IPS-18c (cell line): ENCODE data around the gene MRFAP1.
A peak's percentile ranks its signal among the peaks of the same experiment; 100 is the strongest.
"Not testable (repeated sequence)": the region's sequence is repeated elsewhere in the genome, so short reads cannot be mapped to it uniquely, and the experiment has no call there.

Experiments used
- H3K4me3 ChIP-seq: 2 replicates; pipeline ENCODE4 v1.7.0; 2013; ENCODE audit warnings: low read depth, mild to moderate bottlenecking, low read length, moderate library complexity; ENCODE audit not compliant: insufficient read depth
- H3K9me3 ChIP-seq: one replicate; pipeline ENCODE4 v1.6.1; 2013; ENCODE audit warnings: mild to moderate bottlenecking, low read length, moderate library complexity; ENCODE audit not compliant: control insufficient read depth, insufficient read depth

MRFAP1 gene

GRCh38 chr4:6621556-6621927 is 18.9 kb upstream of the MRFAP1 start:
- no peak overlapping the region for H3K4me3 ChIP-seq
- H3K9me3 ChIP-seq: no peaks in the 10 kb centered on the region

- no peak overlapping the region for H3K4me3 ChIP-seq
- no peaks in the 10 kb centered on the region for H3K9me3 ChIP-seq
Observed at GRCh38 chr4:6622744-6623143, 17.7 kb upstream of the MRFAP1 start.

GRCh38 chr4:6625256-6625655 is 15.2 kb upstream of the MRFAP1 start:
- Histone ChIP-seq H3K4me3 (no peak overlapping the region), H3K9me3 (no peaks in the 10 kb centered on the region)

DNA sequence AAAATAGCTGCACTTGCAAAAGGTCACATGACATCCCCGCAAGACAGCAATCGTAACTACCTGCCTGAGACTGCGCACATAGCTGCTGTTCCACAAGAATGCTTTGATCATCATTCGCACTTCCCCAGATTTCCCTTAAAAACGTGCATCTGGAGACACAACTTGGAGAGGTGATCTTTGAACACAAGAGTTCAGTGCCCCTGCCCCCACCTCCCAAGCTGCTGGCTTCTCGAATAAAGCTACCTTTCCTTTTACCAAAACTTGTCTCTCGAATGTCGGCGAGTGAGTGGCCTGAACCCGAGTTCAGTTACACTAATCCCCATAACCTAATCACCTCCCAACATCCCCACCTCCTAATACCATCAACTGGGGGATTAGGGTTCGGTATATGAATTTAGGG is 14.4 kb upstream of the MRFAP1 start:
- Histone ChIP-seq H3K9me3 (no peaks in the 10 kb centered on the region), H3K4me3 (no peak overlapping the region)

- no peak overlapping the region for H3K4me3 ChIP-seq
- no peaks in the 10 kb centered on the region for H3K9me3 ChIP-seq
Observed at GRCh38 chr4:6627832-6628231, 12.7 kb upstream of the MRFAP1 start.

GRCh38 chr4:6628484-6628883 is 12.0 kb upstream of the MRFAP1 start:
- not testable (repeated sequence) for H3K4me3 ChIP-seq, H3K9me3 ChIP-seq

DNA sequence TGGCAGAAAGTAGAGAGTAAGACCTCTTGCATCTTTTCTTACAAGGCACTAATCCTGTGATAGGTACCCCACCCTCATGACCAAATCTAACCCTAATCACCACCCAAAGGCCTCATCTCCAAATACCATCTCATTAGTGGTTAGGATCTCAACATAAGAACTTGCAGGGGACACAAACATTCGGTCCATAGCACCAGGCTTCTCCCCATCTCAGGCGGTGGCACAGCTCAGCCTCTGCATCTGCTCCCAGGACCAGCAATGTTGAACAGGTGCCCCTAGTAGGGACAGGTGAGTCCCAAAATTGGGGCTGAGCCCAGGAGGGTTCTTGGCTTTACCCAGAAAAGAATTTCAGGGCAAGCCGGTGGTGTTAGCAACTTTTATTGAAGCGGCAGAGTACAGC is 8.4 kb upstream of the MRFAP1 start:
- Histone ChIP-seq H3K9me3 (no peaks in the 10 kb centered on the region), H3K4me3 (no peak overlapping the region)

- no peak overlapping the region for H3K4me3 ChIP-seq
- H3K9me3 ChIP-seq: no peaks in the 10 kb centered on the region
Observed at GRCh38 chr4:6633091-6633906, 7.2 kb upstream of the MRFAP1 start.

GRCh38 chr4:6634746-6635145 is 5.7 kb upstream of the MRFAP1 start:
- no peak overlapping the region for H3K4me3 ChIP-seq
- H3K9me3 ChIP-seq: no peaks in the 10 kb centered on the region

GRCh38 chr4:6639137-6639680 is 1.3 kb upstream of the MRFAP1 start:
- no peaks in the 10 kb centered on the region for H3K9me3 ChIP-seq
- H3K4me3 ChIP-seq: no peak overlapping the region

DNA sequence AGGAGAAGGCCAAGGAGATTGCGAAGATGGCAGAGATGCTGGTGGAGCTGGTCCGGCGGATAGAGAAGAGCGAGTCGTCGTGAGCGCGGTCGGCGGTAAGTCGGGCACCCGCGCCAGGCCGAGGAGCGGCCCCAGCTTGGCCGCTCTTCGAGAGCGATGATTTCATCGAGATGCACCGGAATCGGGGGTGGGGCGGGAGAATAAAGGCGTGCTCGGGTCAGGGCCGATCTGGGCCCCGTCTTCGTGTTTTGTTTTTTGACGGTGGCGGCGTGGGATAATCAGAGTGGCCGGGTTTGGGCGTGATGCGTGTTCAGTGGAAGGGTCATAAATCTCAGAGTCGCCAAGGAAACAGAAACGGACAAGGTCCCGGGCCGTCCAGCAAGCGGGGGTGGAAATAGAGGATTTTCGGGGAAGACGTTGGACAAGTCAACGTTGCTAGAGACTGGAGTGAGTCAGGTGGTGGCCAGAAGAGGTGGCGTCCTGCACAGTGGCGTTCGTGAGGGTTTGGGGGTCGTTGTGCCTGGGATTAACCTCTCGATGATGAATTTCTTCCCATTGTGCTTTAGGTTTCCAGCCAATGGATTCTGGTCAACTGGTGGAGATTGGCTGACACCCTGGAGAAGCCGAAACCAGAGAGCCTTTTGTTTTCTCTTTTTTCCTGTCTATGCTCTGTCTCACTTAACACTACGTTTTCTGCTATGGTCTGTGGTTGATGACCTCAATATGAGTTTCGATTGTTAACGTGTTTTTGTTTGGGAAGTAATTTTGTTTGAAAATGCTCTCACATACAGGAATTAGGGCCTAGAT is 882 bp downstream of the MRFAP1 start:
- H3K9me3 ChIP-seq: no peaks in the 10 kb centered on the region
- peak overlapping the region; percentile 89 for H3K4me3 ChIP-seq

- H3K4me3 ChIP-seq: peak overlapping the region; percentile 89
Observed at GRCh38 chr4:6641971-6642320, 1.5 kb downstream of the MRFAP1 start.

GRCh38 chr4:6643141-6643847 is 2.8 kb downstream of the MRFAP1 start:
- no peaks in the 10 kb centered on the region for H3K9me3 ChIP-seq

More at GRCh38 chr4:6641971-6642320, 1.5 kb downstream of the MRFAP1 start:
- H3K9me3 ChIP-seq: no peaks in the 10 kb centered on the region

GRCh38 chr4:6644792-6645530 is 4.5 kb downstream of the MRFAP1 start:
- no peaks in the 10 kb centered on the region for H3K9me3 ChIP-seq
- no peak overlapping the region for H3K4me3 ChIP-seq

More at GRCh38 chr4:6643141-6643847, 2.8 kb downstream of the MRFAP1 start:
- H3K4me3 ChIP-seq: no peak overlapping the region

- Histone ChIP-seq H3K9me3 (no peaks in the 10 kb centered on the region), H3K4me3 (no peak overlapping the region)
Observed at GRCh38 chr4:6647169-6647568, 6.7 kb downstream of the MRFAP1 start.

- no peaks in the 10 kb centered on the region for H3K9me3 ChIP-seq
- H3K4me3 ChIP-seq: no peak overlapping the region
Observed at GRCh38 chr4:6647582-6648230, 7.2 kb downstream of the MRFAP1 start.
